Neural cell (in vitro differentiated cells): Measurements from ENCODE around the gene FAAH. TPM values are rescaled to one million over a fixed set of nuclear protein-coding genes. Genes with fewer than 3 reads are reported as not detected.

Experiments used
- H2AFZ ChIP-seq: fragments of 200-600, 300-800 bp; sonication (generic), shearing (Covaris generic); 2 replicates; pipeline ENCODE4 v1.6.0; 2014; ENCODE audit warnings: low read depth, mild to moderate bottlenecking, antibody characterized with exemption, low read length, moderate library complexity
- H3F3A ChIP-seq: fragments of 200-600 bp; shearing (Covaris generic); 2 replicates; pipeline ENCODE4 v1.6.1; 2016; ENCODE audit warnings: mild to moderate bottlenecking, moderate library complexity, mixed read lengths, antibody characterized with exemption, low read length; ENCODE audit not compliant: insufficient read depth, poor library complexity, severe bottlenecking
- H3K27ac ChIP-seq: fragments of 200-600, 300-800 bp; sonication (generic), shearing (Covaris generic); 2 replicates; pipeline ENCODE4 v1.5.1; 2014; ENCODE audit warnings: mild to moderate bottlenecking, low read length, moderate library complexity
- H3K27me3 ChIP-seq: fragments of 300-800, 200-600 bp; sonication (generic), shearing (Covaris generic); 2 replicates; pipeline ENCODE4 v1.6.0; 2014; ENCODE audit warnings: mild to moderate bottlenecking, low read depth, low read length, moderate library complexity; ENCODE audit not compliant: insufficient read depth
- H3K36me3 ChIP-seq: fragments of 300-800, 200-600 bp; sonication (generic), shearing (Covaris generic); 2 replicates; pipeline ENCODE4 v1.5.1; 2014; ENCODE audit warnings: mild to moderate bottlenecking, antibody characterized with exemption, low read length, moderate library complexity; ENCODE audit not compliant: insufficient read depth
- H3K4me2 ChIP-seq: fragments of 300-800, 200-600 bp; sonication (generic), shearing (Covaris generic); 2 replicates; pipeline ENCODE4 v1.6.0; 2014; ENCODE audit warnings: mild to moderate bottlenecking, low read length
- H3K4me3 ChIP-seq: fragments of 300-800, 200-600 bp; sonication (generic), shearing (Covaris generic); 2 replicates; pipeline ENCODE4 v1.5.1; 2014; ENCODE audit warnings: mild to moderate bottlenecking, low read length, moderate library complexity
- H3K79me2 ChIP-seq: fragments of 200-600 bp; shearing (Covaris generic); replicated peaks from 2 replicates; pipeline ENCODE4 v1.6.0; 2014; ENCODE audit warnings: mild to moderate bottlenecking, low read length, moderate library complexity; ENCODE audit not compliant: insufficient read depth
- H3K9ac ChIP-seq: fragments of 300-800, 200-600 bp; sonication (generic), shearing (Covaris generic); 2 replicates; pipeline ENCODE4 v1.6.1; 2016; ENCODE audit warnings: mild to moderate bottlenecking, low read length, mixed read lengths
- H3K9me2 ChIP-seq: fragments of 200-600 bp; shearing (Covaris generic); 2 replicates; pipeline ENCODE4 v1.6.1; 2016; ENCODE audit warnings: mild to moderate bottlenecking, low read length, mixed read lengths; ENCODE audit not compliant: insufficient read depth
- H3K9me3 ChIP-seq: fragments of 200-600, 300-800 bp; sonication (generic), shearing (Covaris generic); 2 replicates; pipeline ENCODE4 v1.6.1; 2016; ENCODE audit warnings: mild to moderate bottlenecking, mixed run types, low read length, moderate library complexity, mixed read lengths
- H4K20me1 ChIP-seq: fragments of 200-600 bp; shearing (Covaris generic); 2 replicates; pipeline ENCODE4 v1.6.1; 2016; ENCODE audit warnings: mild to moderate bottlenecking, mixed run types; ENCODE audit not compliant: insufficient read depth
- CTCF ChIP-seq: fragments of 450-650 bp; IDR thresholded peaks from 2 replicates; pipeline ENCODE4 v1.5.1; 2014; ENCODE audit warnings: antibody characterized with exemption, mild to moderate bottlenecking, moderate library complexity; ENCODE audit not compliant: poor library complexity, severe bottlenecking
- EP300 ChIP-seq: fragments of 450-650 bp; conservative IDR thresholded peaks from 2 replicates; pipeline ENCODE4 v1.6.1; 2014; ENCODE audit warnings: antibody characterized with exemption, mild to moderate bottlenecking, moderate library complexity; ENCODE audit not compliant: poor library complexity, severe bottlenecking
- EZH2 ChIP-seq: fragments of 200-600, 300-800 bp; shearing (Covaris generic), sonication (generic); IDR thresholded peaks from 2 replicates; pipeline ENCODE4 v1.6.1; 2014; ENCODE audit warnings: antibody characterized with exemption, low read length, borderline replicate concordance, mild to moderate bottlenecking; ENCODE audit not compliant: insufficient read depth, poor library complexity, severe bottlenecking
- MXI1 ChIP-seq: fragments of 450-650 bp; conservative IDR thresholded peaks from 2 replicates; pipeline ENCODE4 v1.6.1; 2014; ENCODE audit warnings: antibody characterized with exemption, mild to moderate bottlenecking; ENCODE audit not compliant: poor library complexity, severe bottlenecking
- POLR2AphosphoS5 ChIP-seq: IDR thresholded peaks from 2 replicates; pipeline ENCODE4 v1.6.1; 2012
- RAD21 ChIP-seq: fragments of 450-650 bp; conservative IDR thresholded peaks from 2 replicates; pipeline ENCODE4 v1.6.1; 2014; ENCODE audit warnings: antibody characterized with exemption, mild to moderate bottlenecking, moderate library complexity
- REST ChIP-seq: IDR thresholded peaks from 2 replicates; pipeline ENCODE4 v1.6.1; 2012; ENCODE audit warnings: borderline replicate concordance
- SMC3 ChIP-seq: fragments of 450-650 bp; conservative IDR thresholded peaks from 2 replicates; pipeline ENCODE4 v1.6.1; 2014; ENCODE audit warnings: antibody characterized with exemption, mild to moderate bottlenecking, moderate library complexity; ENCODE audit not compliant: poor library complexity
- TAF1 ChIP-seq: IDR thresholded peaks from 2 replicates; pipeline ENCODE4 v1.6.1; 2012; ENCODE audit warnings: low read depth
- polyA plus RNA-seq: library from polyadenylated mRNA; depleted of rRNA; stranded (reverse); fragments of >200 nt; gene quantifications from 2 replicates; pipeline ENCODE4 v1.2.3, GENCODE V29; 2014

Gene FAAH
- polyA plus RNA-seq, 1 donor from 2014 or later, result 106 TPM

GRCh38 chr1:46406881-46407608 is 12.9 kb downstream of the FAAH start:
- Histone ChIP-seq H2AFZ (no peak overlapping the region), H3K79me2 (no peaks in the 10 kb centered on the region), H3K36me3 (no peaks in the 10 kb centered on the region), H3K9me2 (no peaks in the 10 kb centered on the region), H3K9me3 (no peaks in the 10 kb centered on the region), H3K27ac (no peak overlapping the region), H3K4me2 (no peak overlapping the region), H3K4me3 (no peak overlapping the region), H4K20me1 (no peaks in the 10 kb centered on the region), H3F3A (no peaks in the 10 kb centered on the region), H3K9ac (no peak overlapping the region), H3K27me3 (no peaks in the 10 kb centered on the region)
- TF ChIP-seq RAD21 (no peak), MXI1 (no peak), CTCF (no peak), POLR2AphosphoS5 (no peak), TAF1 (no peak), SMC3 (no peak), REST (no peak), EZH2 (no peak), EP300 (no peak)

GRCh38 chr1:46407636-46408035 is 13.5 kb downstream of the FAAH start:
- Histone ChIP-seq H3K4me2 (no peak overlapping the region), H3K27ac (no peak overlapping the region)
- TF ChIP-seq EP300 (no peak), POLR2AphosphoS5 (no peak), REST (no peak), TAF1 (no peak), EZH2 (no peak), SMC3 (no peak), RAD21 (no peak), CTCF (no peak), MXI1 (no peak)

More at GRCh38 chr1:46407636-46408035, 13.5 kb downstream of the FAAH start:
- H3K79me2 ChIP-seq, result no peaks in the 10 kb centered on the region
- H3K4me3 ChIP-seq, result no peak overlapping the region
- H3K9me2 ChIP-seq, result no peaks in the 10 kb centered on the region
- H4K20me1 ChIP-seq, result no peaks in the 10 kb centered on the region
- no peak overlapping the region for H3K9ac ChIP-seq
- no peaks in the 10 kb centered on the region for H3K27me3 ChIP-seq
- no peaks in the 10 kb centered on the region for H3K9me3 ChIP-seq
- H3K36me3 ChIP-seq, result no peaks in the 10 kb centered on the region
- no peak overlapping the region for H2AFZ ChIP-seq
- H3F3A ChIP-seq, result no peaks in the 10 kb centered on the region
